HG02885 (cell line): ENCODE measurements around the gene KIAA1614.

Source experiments
- ATAC-seq: cut with Tn5 transposase; IDR thresholded peaks from one replicate; pipeline ENCODE4 v1.9.1; 2021; ENCODE audit warnings: mild to moderate bottlenecking; ENCODE audit not compliant: unreplicated experiment, poor library complexity

The KIAA1614 gene

DNA sequence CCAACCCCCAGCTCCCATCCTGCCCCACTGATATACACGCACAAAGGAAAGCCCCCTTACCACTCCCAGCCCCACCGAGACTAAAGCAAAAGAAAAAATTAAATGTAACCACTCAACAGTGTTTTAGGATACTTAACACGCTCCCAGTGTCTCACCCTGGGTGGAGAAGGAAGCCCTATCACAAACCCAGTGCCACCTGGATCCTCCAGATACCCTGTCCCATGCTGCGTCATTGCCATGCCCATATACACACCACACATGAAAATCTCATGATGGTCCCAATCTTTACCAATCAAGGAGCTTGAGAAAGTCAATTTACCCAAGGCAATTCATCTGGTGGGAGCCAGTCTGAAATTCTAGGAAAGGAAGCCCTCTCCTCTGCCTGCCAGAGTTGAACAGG, 11.2 kb downstream of the KIAA1614 start:
- no peak for ATAC-seq

DNA sequence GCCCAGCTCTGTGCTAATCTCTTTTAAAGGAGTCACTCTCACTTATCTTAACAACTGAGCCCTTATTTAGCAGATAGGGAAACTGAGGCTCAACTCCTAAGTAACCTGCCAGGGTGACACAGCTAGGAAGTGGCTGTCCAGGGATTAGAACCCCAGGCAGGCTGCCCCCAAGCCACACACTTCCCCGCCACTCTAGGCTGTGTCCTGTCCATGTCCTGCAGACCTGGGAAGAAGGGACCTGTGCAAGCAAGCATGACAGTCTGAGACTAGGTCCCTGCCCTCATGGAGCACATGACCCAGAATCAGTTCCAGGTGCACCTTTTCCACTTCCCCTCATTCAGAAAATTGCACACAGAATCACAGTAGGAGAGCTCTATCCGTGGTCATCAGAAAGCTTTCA, 12.2 kb downstream of the KIAA1614 start:
- ATAC-seq, result no peak

DNA sequence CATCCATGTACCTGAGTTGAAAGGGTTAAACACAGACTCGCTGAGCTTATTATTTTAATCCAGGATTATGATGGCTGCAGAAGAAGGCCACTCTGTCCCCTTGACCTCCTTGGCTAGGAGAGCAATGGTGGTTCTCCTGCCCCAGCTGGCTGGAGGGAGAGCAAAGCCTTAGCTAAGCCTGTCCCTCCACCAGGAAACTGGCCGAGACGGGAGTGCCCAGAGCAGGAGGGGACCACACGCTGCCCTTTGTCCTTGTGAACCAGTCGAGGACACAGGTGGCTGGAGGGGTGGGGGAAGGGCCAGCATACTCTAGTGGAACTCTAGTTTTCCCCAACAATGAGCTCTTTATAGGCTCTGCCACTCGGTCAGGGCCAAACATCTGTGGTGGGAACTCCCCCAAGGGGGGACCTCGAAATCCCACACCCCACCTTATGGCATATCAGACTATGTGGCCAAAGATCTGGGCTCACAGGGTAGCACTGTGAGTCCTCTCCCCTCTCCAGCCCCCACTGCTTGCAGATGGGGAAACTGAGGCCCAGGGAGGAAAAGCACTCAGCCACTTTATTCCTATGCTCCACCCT, 12.9 kb downstream of the KIAA1614 start:
- ATAC-seq, result no peak

DNA sequence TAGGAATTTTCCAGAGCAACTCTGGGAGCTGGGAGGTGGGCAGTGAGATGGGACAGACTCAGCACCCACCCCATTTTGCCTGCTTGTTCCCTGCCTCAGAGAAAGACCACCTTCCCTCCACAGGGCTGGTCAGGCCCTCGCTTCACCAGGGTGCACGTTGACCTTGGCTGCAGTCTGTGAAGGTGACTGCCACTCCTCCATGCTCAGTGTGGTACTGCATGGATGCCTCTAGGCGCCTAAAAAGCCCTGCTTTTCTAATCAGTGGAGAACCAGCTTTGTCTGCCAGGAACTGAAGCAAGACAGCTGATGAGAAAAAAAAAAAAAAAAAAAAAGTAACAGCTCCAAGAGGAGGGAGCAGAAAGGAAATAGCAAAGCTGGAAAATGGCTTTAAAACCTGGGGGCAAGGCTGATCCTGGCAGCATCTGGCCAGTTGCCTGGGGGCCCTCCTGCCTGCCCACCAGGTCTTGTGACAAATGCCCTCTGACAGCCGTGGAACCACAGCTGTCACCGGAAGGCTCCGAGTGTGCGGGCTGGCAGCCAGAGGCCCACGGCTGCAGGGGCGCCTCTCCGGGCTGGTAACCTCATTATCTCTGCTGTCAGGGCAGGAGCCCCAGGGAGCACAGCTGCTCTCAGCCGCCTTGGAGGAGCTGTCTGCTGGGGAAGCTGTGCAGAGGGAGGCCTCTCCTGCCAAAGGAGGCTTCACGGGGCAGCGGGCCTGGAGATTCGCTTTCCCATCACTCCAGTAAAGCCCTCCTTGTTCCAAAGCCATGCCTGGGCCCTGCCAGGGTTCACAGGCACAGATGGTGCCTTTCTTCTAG, 13.7 kb downstream of the KIAA1614 start:
- no peak for ATAC-seq

DNA sequence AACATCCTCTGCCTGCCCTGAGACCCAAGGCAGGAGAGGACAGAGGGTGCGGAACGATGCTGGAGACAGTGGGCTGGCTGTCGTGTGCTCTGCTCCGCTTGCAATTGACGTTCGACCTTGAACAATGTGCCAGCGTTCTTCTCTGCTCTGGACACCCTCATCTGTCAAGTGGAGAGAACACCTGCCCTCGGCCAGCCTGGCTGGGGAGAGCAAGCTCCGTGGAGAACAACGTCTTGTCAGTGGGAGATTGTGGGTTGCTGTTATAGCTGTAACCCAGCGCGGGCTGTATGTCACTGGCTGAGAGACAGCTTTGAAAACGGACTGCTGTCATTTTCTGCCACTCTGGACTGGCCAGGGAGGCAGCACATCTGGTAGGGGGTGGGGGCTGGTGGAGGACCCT, 14.7 kb downstream of the KIAA1614 start:
- ATAC-seq, result no peak

DNA sequence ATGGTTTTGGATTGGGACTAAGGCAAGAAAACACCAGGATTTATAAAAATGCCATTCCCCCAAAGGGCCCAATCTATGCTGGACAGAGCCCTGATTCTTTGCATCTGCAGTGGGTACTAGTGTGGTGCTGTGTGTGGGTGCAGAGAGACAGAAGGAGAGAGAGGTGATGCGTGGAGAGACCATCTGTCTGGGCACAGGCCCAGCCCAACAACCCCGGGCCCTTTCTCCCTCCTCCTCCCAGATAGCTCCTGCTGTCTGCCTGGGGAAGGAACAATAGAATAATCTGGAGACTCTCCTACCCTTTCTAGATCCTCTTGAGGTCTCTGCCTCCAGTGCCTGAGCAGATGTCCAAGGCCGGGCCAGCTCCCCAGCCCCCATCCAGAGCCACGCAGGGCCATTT, 15.1 kb downstream of the KIAA1614 start:
- ATAC-seq, result no peak

DNA sequence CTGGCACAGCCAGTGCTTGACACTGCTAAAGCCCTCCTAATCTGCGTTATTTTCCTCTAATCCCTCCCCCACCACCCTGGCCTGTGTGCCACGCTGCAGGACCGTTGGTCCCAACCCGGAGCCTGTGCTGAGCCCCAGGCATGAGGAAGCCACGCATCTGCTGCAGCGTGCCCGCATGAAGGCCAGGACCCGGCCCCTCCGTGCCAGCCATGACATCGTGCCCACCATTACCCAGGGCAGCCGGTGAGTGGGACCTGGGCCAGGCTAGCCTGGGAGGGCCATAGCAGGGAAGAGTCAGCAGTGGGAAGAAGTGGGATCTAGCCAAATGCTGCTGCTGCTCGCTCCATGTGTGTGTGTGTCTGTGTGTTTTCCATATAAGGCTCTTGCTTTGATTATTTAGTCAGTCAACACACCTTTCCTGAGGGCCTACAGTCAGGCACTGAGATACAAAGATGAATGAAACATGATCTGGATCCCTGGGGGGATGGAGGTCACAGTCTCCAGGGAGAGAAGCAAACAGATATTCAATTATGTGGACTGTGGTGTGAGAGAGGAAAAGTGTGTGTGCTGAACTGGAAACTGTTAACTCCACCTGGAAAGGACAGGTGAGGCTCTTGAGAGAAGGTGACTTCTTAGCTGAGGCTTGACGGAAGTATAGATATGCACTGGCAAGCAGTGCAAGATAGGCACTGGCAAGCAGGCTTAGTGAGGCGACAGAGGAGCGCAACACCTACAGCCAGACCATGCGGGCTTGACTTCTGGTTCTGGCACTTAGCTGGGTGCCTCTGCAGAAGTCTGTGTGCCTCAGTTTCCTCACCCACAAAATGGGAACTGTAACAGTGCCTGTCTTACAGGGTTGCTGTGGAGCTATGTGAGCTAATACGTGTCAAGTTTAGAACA, 15.9 kb downstream of the KIAA1614 start:
- no peak for ATAC-seq

DNA sequence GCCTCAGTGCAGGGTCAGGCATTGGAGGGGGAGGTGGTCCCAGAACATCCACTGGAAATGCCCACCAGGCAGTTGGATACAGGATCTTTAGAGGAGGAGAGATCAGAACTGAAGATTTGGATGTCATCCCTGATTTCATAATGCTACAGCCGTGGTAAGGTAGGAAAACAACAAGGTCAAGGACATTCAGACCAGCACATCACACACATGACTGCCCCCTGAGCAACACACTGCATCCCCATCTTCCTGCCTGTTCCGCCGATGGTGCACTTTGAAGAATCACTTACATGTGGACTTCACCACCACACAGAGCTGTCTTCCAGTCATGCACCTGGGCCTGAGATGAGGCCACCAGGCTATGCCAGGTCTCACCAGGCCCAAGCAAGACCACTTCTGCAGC, 16.7 kb downstream of the KIAA1614 start:
- no peak for ATAC-seq

DNA sequence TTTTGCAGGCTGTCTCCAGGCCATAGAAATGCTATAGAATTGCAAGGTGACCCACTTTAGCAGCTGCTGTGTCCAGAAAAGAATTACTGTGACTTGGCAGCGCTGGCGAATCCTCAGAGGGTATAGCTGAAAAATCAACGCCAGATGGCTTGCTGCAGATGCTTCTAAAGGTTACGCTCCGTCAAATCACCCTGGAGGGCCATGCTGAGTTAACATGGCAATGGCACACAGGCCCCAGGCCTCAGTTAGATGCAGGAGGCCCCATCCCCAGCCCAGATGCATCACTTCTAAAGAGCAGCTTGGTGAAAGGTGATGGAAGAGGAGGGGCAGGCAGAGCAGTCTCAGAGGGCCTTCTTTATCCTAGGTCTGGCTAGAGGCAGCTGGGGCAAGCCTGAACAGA, 18.0 kb downstream of the KIAA1614 start:
- ATAC-seq, result no peak

DNA sequence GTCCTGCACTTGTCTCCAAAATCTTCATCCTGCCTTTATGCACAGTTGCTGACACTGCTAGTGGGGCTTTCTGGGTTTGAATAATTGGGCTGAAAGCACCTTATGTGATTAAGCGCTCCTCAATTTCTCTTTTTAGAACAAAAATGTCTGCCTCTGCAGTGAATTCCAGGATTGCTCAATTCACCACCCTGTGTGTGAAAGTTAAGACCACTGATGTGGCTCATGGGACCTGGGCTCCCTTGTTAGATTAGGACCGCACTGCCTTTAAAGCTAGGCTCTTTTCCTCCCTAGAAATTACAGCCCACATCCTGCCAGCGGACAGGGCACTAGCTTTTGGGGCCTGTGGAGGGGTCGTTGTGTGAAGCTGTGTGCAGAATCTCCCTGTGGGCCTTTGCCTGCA, 18.8 kb downstream of the KIAA1614 start:
- ATAC-seq, result no peak

DNA sequence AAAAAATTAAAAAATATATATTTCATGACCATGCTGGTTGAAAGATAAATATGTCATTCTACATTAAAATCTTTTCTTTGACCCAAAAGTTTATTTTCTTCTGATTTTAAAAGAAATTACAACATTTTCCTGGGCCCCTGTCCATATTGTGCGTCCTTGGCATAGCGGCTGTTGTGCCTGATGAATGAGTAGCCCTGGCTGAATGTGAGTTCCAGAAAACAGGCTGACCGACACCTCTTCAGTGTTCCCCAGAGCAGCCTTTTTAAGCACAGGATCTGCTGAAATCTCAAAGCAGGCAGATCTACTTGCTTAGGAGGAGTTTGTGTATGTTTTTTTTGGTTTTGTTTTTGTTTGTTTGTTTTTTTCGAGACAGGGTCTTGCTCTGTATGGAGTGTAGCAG, 19.7 kb downstream of the KIAA1614 start:
- no peak for ATAC-seq

DNA sequence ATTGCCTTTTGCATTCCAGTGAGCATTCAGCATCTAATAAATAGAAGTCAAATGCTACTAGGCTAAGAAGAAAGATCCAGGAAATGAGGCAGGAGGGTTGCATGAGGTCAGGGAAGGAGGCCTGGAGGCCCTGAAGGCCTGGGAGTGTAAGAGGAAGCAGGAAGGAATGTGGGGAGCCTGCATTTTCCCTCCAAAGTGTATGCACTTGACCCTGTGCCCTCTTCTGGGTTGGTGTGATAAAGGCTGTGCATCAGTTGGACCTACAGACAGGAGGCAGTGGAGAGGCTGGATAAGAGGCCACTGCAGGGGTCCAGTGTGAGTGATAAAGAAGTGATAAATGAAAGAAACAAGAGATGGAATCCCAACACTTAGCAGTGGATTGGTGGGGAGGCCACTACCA, 20.4 kb downstream of the KIAA1614 start:
- ATAC-seq, result no peak

DNA sequence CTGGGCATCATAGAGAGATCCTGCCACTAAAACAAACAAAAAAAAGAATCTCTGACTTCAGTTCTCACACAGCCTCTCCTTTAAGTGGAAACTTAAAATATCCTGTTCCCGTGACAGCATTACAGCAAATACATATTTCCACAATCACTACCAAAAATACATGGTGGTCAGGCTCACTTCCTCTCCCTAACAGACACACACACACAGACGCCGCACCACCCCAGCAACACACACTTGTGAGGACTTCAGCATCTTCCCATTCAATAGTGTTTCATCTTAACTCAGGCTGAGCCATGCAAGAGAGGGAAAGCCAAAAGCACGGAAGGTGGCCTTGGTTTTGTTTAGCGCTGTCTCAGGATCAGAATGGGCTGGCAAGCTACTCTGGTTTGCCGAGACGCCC, 21.9 kb downstream of the KIAA1614 start:
- ATAC-seq, result no peak

DNA sequence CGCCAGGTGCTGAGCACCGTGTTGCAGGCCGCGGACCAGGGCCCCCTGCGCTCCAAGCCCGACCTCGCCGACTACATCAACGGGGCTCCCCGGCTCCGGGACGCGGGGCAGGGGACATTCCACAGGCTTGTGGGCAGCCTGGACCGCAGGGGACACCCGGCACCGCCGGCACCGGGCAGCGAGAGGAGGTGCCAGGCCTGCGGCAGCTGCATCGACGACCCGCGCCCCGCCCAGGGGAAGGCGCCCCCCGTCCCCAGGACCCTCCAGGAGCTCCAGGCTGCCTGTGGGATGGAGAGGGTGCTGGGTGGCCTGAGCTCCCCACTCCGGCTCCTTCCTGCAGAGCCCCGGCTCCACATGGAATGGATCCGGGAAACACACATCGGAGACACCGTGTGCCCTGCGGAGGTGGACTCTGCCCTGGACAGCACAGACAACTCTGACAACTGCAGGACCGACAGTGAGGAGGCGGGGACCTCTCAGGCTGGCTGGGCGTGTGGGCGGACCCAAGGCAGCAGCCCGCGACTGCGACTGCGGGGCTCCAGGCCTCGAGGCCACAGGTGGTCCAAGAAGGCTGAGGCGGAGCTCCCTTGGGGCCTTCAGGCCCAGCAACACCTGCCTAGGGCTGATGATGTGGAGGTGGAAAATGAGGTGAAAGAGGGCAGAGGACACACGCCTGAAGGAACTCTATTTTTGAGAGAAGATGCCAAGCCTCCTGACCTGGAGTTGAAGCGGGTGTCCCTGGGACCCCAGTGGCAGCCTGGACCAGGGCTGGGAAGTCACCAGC, 22.8 kb downstream of the KIAA1614 start:
- peak; percentile 68 for ATAC-seq

DNA sequence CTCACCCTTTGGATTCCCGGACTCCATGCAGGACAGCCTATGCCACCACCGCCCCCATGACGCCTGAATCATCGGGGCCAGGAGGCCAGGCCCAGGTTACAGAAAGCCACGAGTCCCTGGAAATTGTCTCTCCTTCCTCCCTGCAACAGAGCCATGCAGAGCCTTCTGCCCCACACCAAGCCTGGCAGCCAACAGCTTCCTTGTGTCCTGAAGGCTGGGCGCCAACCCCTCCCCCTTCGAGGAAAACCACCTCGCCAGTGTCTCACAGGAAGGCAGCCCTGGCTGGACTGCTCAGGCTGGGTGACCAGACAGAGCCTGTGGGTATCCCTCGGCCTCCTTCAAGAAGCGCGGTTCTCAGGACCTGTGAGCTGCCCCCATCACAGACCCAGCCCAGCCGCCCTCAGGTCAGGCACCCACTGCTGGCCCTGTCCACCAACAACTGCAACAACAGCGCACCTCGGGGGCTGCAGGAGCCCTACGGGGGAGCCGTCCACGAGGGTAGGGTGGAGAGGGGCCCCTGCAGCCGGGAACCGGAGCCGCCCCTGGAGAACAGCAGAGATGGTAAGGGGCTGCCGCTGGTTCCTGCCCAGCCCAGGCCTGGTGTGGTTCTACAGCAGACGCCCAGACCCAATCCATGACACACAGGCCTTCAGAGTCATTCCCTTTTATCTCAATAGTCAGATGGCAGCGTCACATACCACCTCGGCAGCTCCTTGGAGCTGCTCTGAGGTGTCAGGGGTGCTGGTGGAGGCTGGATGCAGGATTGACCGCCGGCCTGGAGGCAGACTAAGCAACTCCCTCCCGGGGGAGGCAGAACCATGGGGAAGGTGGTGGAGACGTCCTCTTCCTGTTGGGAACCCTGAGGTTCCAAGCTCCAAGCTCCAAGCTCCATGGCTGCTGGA, 23.7 kb downstream of the KIAA1614 start:
- ATAC-seq, result no peak

DNA sequence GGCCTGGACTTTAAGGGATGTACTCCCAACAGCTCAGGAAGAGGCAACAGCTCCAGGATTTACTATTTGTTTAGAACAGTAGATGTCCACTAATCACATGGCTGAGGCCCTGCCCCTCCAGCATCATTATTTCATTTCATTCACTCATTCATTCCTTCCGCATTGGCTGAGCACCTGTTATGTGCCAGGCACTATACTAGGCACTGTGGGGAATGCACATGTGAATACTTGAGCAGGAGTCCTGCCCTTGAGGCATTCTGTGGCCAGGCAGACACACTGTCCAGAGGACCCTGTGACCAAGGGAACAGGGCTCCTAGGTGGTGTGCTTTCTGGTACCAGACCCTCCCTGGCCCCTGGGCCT, 24.3 kb downstream of the KIAA1614 start:
- no peak for ATAC-seq

DNA sequence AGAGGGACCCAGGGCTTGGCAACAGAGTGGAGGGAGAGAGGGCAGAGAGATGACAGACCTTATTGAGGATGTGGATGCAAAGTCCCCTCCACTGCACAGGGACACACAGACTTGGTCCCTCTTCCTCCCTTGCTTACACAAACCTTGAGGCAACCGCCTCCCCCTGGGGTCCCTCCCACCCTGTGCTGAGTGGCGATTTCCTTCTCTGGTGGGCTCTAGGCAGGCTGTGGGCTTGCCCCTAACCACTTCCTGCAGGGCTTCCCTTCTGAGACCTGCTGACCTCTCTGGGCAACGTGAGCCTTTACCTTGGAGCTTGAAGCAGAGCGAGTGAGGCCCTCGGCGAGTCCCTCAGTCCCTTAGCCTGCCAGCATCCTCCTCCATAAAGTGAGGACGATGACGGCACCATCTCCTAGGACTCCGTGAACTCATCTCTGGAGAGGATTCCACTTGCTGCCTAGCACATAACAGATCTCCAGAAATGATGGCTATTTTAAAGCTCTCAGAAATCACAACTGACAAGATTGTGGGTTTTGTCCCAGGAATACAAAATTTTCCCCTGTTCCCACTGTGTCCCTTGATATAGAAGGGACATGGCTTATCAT, 25.0 kb downstream of the KIAA1614 start:
- no peak for ATAC-seq

DNA sequence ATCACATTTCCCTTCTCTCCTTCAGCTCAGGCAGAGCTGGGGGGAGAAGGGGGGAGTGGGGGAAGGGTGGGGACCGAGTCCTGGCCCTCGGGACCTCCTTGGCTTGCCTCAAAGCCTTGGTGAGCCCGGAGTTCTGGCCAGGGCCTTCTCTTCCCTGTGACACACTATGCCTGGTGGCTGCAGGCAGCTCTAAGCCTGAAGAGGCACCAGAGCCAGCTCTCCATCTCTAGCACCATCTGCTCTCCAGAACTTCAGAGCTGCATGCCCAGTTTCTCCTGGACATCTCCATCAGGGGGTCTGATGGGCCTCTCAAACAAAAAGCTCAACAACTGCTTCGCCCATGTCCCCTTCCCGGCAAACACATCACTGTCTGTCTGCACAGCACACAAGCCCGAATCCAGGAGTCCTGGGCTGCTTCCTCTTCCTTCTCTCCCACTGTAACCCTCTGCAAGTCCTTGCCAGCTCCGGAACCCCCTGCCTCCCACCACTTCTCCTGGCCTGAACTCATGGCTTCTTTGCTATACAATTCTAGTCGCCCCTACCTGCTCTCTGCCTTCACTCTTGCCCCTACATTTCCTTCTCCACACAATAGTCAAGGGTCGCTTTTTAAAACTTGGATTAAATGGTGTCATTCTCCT, 26.5 kb downstream of the KIAA1614 start:
- no peak for ATAC-seq

DNA sequence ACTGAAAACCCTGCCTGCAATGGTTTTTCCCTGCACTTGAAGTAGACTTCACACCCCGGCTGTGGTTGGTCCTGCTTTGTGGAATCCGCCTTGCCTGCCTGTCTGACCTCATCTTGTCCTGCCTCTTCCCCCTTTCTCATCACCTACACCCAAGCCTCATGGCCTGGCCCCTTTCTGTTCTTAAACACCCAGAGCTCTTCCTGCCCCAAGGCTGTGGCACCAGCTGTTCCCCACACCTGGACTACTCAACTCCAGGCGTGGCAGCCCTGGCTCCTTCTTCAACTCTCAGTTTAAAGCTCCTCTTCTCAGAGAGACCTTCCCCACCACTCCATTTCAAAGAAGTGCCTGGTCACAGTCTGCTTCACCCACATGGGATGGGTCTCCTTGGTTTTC, 27.0 kb downstream of the KIAA1614 start:
- no peak for ATAC-seq
